HTERT RPE-1 (cell line): ENCODE data around the gene RNASE8.
"Not testable (repeated sequence)": the region's sequence is repeated elsewhere in the genome, so short reads cannot be mapped to it uniquely, and the experiment has no call there.

Experiments used
- in situ Hi-C: fragments of 300-500 bp; cut with MboI; formaldehyde crosslinking; loops from 4 replicates; pipeline ENCODE4 v1.14.3; 2020; ENCODE audit warnings: low sequenced_read_pairs

Gene RNASE8

GRCh38 chr14:21029917-21030316, 27.7 kb upstream of the RNASE8 start, which contains the start of gene TPPP2:
Gene TPPP2 (plus strand): TSS chr14:21030217. CDS start chr14:21030582, 365 bp downstream.
- in situ Hi-C loops, result no loop called here

DNA sequence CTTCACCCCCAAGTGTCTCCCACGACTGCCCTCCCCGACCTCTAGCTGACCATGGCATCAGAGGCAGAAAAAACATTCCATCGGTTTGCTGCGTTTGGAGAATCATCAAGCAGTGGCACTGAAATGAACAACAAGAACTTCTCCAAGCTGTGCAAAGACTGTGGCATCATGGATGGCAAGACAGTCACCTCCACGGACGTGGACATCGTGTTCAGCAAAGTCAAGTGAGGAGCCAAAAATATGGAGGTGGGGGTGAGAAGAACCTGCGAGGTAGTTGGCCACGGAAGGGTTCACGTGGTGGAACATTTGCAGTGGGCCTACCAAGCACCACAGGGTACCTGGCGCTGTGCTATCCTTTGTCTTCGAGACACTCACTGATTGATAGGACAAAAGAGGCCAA, 27.1 kb upstream of the RNASE8 start:
- in situ Hi-C loops, result no loop called here

DNA sequence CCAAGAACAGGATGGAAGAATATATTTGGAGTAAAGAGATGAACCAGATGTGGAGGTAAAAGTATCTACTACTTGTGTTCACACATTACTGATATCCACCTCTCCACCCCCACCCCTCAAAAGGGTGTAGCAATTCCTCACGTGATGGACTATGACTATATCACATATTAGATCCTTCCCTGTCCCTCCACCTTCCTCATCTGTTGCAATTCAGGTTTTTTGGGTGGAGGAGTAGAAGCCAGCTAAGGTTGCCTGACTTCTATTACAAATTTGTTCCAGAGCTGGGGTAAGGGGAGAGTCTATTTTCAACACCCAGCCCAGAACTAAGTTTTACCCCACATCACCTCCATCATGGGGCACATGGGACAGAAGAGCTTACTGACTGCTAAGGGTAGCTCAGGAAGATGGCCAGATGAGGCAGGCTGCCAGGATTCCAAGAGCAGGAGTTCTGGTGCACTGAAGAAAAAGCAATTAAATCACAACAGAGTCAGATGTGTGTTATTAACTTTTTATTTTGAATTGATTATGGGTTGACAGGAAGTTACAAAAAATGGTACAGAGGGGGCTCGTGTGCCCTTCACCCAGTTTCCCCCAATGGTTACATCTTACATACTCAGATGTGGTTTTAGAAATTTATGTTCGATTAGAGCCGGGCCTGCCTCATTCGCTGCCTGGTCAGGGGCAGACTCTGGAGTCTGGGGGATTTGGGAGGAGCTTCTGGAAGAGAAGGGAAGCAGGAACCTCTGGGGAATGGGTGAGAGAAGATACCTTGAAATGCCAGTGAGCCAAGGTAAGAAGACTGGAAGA, 25.1 kb upstream of the RNASE8 start:
- in situ Hi-C loops, result no loop called here

GRCh38 chr14:21033133-21033698, 24.4 kb upstream of the RNASE8 start:
- in situ Hi-C loops, result no loop called here

- in situ Hi-C loops, result no loop called here
Observed at GRCh38 chr14:21034707-21035106, 22.9 kb upstream of the RNASE8 start, which contains the start of gene RNASE13. Gene RNASE13 (minus strand): TSS chr14:21034807. CDS start chr14:21034288, 519 bp downstream.

DNA sequence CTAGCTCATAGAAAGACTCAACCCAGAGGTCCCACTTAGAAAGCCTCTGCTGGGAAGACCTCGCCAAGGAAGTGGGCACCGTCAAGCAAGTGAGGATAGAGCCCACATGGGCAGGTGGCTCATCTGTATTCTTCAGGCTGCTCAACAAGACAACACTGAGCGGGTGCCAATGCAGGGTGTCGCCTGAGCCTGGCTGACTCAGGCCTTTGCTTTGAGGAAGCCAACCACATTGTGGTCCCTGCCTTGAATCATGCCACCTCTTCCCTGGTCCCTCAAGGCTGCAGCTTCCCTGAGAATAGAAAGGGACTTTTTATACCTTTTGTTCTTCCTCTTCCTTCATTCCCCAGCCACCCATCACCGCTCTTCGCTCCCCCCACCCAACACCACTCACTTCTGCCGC, 20.9 kb upstream of the RNASE8 start:
- in situ Hi-C loops, result no loop called here

DNA sequence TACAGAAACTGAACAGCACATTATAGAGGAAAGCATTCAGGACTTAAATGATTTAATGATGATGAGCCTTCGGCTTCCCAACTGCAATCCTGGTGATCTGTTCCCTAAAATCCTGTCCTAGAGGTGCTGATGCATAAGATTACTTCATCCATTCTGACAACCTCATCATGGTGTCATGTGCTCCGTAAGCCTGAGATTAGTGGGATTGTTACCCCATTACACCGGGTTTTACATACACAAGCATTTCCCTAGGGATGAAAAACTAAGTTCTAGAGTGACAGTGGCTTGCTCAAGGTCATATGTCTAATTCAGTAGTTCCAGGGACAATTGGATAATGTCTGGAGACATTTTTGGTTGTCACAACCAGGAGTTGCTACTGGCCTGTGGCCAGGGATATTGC, 20.5 kb upstream of the RNASE8 start:
- in situ Hi-C loops, result no loop called here

DNA sequence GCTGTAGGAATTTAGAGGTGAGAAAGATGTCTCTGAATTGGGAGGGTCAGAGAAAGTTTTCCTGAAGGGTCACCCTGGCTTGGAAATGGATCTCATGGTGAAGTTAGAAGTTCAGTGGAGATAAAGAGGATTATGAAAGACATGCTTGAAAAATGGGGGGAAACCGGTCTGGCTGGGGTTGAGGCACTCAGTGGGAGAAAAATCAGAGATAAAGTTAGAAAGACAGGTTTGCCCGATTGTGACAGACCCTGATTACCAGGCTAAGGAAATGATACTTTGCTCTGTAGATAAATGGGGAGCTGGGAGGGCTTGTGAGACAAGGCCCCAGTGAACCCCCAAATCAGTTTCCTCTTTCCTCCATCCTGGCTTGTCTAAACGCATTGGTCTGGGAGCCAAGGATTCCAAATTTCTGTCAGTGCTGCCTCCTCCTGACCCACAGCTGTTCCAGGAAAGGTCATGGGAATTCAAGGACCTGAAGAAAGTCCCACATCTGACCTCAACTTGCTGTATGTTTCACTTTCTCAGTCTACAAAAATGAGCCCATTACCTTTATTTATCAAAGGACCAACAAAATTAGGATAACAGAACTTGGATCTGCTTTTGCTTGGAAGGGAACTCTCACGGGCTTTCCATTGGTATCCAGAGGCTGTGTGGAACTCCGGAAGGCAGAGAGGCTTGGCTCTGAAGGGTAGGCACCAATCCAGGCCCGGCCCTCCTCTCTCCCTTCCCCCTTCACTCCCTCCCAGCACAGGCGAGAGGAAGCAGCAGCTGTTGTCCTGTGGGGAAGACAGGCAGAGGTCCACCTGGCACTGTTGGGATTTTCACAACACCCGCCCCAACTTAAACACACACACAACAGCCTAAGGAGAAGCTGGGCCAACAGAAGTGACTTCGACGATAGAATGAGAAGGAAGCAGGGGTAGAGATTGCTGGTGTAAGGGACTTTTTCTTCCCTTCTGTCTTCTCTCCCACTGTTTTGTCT, 18.9 kb upstream of the RNASE8 start:
- in situ Hi-C loops, result no loop called here

DNA sequence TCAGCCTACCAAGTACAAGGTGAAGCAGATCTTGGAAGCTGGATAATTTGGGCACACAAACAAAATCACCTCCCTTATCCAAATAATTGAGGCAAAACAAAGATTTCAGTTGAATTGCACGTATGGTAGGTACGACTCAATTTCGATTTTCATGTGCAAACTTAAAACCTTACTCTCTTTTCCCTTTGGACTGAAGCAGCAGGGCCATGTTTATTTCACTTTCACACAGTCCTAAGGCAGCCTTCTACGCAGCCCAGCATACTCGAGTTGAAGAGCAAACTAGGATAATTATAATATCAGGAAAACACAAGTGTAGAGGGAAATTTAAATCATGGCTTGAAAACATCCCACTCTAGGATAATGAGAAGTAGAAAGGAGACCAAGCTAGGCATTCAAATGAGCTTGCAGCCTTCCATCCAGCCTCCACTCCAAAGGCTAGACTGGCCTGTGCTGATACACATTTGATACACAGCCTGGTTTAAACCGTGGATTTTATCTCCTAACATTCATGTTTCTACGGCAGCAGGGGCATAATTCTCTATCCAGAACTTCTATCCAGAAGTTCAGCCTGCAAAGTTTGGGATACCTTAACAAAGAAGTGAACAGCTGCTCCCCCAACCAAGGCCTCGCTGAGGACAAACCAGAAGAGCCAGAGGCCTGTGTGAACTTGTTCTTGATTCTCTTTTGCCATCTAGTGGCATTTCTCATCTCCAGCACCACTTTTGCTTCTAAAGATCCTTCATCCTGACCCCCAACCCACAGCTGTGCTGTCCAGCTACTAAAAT, 17.8 kb upstream of the RNASE8 start:
- in situ Hi-C loops, result no loop called here

GRCh38 chr14:21040370-21040925, 17.2 kb upstream of the RNASE8 start:
- in situ Hi-C loops, result no loop called here

GRCh38 chr14:21040941-21041340, 16.7 kb upstream of the RNASE8 start:
- in situ Hi-C loops, result not testable (repeated sequence)

DNA sequence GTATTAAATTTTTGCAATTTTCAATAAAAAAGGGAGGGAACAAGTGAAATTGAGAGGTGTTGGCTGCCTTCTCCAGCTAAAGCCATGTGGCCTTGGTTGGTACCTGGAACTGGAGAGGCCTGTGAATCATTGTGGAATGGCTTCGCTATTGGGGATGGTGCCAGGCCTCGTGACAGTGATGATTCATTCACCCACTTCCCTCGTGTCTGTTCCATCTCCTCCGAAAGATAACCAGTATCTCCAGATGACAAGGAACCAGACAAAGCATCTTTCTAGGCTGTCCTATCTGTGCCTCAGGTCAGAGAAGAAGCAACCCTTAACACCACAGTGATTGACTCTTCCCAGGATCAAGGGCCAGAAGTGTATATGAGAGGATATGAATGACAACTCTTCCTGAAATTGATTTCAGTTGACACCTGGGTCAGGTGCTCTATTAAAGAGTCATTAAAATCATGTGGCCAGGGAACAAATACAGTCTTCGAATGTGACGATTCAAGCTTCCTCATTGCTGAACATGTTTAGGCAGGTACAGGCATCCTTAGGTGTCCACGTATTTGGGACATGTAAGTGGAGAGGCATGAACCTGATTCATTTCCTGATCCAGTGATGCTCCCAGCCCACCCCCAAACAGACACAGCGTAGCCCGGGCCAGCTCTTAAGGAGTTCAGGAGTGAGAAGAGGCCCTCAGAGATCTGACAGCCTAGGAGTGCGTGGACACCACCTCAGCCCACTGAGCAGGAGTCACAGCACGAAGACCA, 15.8 kb upstream of the RNASE8 start, which contains the start of gene RNASE7:
RNASE7 (plus strand) TSS at position 687 of the 758 bp plus-strand sequence. CDS start 631 bp downstream, outside the sequence.
- in situ Hi-C loops, result no loop called here

GRCh38 chr14:21042918-21043317, 14.7 kb upstream of the RNASE8 start:
- in situ Hi-C loops, result no loop called here

- in situ Hi-C loops, result no loop called here
Observed at GRCh38 chr14:21043387-21043973, 14.1 kb upstream of the RNASE8 start.

DNA sequence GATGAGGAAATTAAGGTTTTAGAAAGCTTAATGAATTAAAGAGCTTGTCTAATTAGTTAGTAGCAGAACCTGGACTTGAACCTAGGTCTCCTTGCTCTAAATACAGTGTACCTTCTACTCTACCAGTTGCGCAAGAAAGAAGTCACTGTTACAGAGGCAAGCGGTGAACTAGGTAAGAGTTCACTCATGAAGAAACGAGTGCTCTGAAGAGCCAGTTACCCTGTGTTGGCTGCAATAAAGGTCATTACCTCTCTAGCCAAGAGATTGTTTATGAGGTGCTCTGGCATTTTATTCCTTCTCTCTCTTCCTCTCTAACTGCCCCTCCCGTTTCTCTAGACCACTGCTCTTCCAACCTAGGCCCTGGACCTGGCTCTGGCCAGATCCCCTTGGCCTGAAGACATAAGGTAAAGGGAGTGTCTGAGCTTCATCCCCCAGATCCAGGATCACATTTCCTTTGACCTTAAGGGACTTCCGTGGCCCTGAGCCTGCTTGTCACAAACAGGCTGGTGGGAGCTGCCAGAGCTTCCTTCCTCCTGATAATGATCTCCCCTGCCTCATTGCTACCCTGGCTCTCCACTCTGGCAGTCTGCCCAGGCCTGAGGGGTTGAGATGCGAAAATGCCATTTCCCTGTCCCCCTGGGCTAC, 13.5 kb upstream of the RNASE8 start:
- in situ Hi-C loops, result no loop called here

GRCh38 chr14:21047378-21047781, 10.2 kb upstream of the RNASE8 start:
- in situ Hi-C loops, result no loop called here

- in situ Hi-C loops, result no loop called here
Observed at GRCh38 chr14:21048638-21049037, 9.0 kb upstream of the RNASE8 start.

DNA sequence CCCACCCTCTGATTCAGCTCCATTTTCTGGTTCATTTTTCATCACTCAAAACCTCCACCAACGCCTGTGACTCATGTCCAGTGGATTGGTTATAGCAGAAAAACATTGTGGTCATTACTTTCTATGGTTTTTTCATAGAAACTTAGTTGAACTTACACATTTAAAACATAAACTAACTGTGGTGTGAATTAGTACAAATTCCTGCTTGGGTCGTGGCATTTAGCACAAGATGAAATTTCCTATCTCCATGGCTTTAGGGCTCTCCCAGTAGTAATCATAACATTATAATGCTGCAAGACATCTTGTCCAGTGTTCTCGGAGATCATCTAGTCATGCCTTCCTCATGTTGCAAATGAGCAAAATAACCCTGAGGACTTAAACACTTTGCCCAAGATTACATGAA, 8.3 kb upstream of the RNASE8 start:
- in situ Hi-C loops, result no loop called here
